ENCODE measurements around the gene CSDE1.

GRCh38 chr1:114696810-114697209 is 61.0 kb downstream of the CSDE1 start:
- no peak for TF ChIP-seq CTCF (IDR thresholded peaks at IDR 0.05)
- TF ChIP-seq ZNF512 (CRISPR knock-in tag; IDR thresholded peaks at IDR 0.05; ENCODE audit: borderline replicate concordance) = no peak
- no peak for TF ChIP-seq ESRRA (CRISPR knock-in tag; IDR thresholded peaks at IDR 0.05; ENCODE audit: borderline replicate concordance)
- no peak for TF ChIP-seq KAT7 (CRISPR knock-in tag; IDR thresholded peaks at IDR 0.05; ENCODE audit: borderline replicate concordance)
- no peak for TF ChIP-seq JUN (CRISPR knock-in tag; IDR thresholded peaks at IDR 0.05)
- no peak for TF ChIP-seq FOXK1 (CRISPR knock-in tag; IDR thresholded peaks at IDR 0.05)
- no peak for TF ChIP-seq MAX (CRISPR knock-in tag; IDR thresholded peaks at IDR 0.05)
- TF ChIP-seq NFE2L1 (CRISPR knock-in tag; IDR thresholded peaks at IDR 0.05) = no peak
- no peak for TF ChIP-seq NFYB (CRISPR knock-in tag; conservative IDR thresholded peaks at IDR 0.05; ENCODE audit: low read depth)
- no peak for TF ChIP-seq NR1H2 (CRISPR knock-in tag; IDR thresholded peaks at IDR 0.05)
- TF ChIP-seq TEAD4 (CRISPR knock-in tag; IDR thresholded peaks at IDR 0.05) = no peak
- TF ChIP-seq ZNF396 (CRISPR knock-in tag; IDR thresholded peaks at IDR 0.05; ENCODE audit: borderline replicate concordance) = no peak

All from WTC11 (cell line).